Measurements from ENCODE around the gene TPSD1. TPM values are rescaled to one million over a fixed set of nuclear protein-coding genes. Genes with fewer than 3 reads are reported as not detected.
"Not testable (repeated sequence)": the region's sequence is repeated elsewhere in the genome, so short reads cannot be mapped to it uniquely, and the experiment has no call there.

Gene TPSD1
- total RNA-seq, 1 experiment from 2014 or later = not detected

GRCh38 chr16:1281517-1281916 is 25.6 kb downstream of the TPSD1 start:
- DNase-seq (ENCODE audit: low read depth) = no peak

- no peak for DNase-seq (ENCODE audit: low read depth)
Observed at GRCh38 chr16:1282324-1282973, 26.6 kb downstream of the TPSD1 start.

GRCh38 chr16:1283296-1283695 is 27.4 kb downstream of the TPSD1 start:
- no peak for DNase-seq (ENCODE audit: low read depth)

GRCh38 chr16:1283996-1284616 is 28.2 kb downstream of the TPSD1 start:
- DNase-seq (ENCODE audit: low read depth) = no peak

GRCh38 chr16:1285669-1286512 is 30.0 kb downstream of the TPSD1 start:
- no peak for DNase-seq (ENCODE audit: low read depth)

GRCh38 chr16:1286513-1287094 is 30.7 kb downstream of the TPSD1 start:
- no peak for DNase-seq (ENCODE audit: low read depth)

- DNase-seq (ENCODE audit: low read depth) = no peak
Observed at GRCh38 chr16:1287982-1288670, 32.3 kb downstream of the TPSD1 start.

GRCh38 chr16:1288813-1289476 is 33.1 kb downstream of the TPSD1 start:
- DNase-seq (ENCODE audit: low read depth) = no peak

- DNase-seq (ENCODE audit: low read depth) = no peak
Observed at GRCh38 chr16:1289477-1289866, 33.6 kb downstream of the TPSD1 start.

GRCh38 chr16:1290063-1290501 is 34.2 kb downstream of the TPSD1 start:
- DNase-seq (ENCODE audit: low read depth) = no peak

- DNase-seq (ENCODE audit: low read depth) = no peak
Observed at GRCh38 chr16:1290860-1291575, 35.1 kb downstream of the TPSD1 start.

- DNase-seq (ENCODE audit: low read depth) = no peak
Observed at GRCh38 chr16:1291576-1291974, 35.7 kb downstream of the TPSD1 start.

GRCh38 chr16:1292208-1292607 is 36.3 kb downstream of the TPSD1 start:
- DNase-seq (ENCODE audit: low read depth) = not testable (repeated sequence)

- DNase-seq (ENCODE audit: low read depth) = peak; percentile 52
Observed at GRCh38 chr16:1292808-1293207, 36.9 kb downstream of the TPSD1 start.

GRCh38 chr16:1293921-1294656 is 38.2 kb downstream of the TPSD1 start:
- peak; percentile 27 for DNase-seq (ENCODE audit: low read depth)

- DNase-seq (ENCODE audit: low read depth) = no peak
Observed at GRCh38 chr16:1295465-1295864, 39.6 kb downstream of the TPSD1 start.

- DNase-seq (ENCODE audit: low read depth) = not testable (repeated sequence)
Observed at GRCh38 chr16:1296688-1297017, 40.8 kb downstream of the TPSD1 start.

- DNase-seq (ENCODE audit: low read depth) = peak; percentile 87
Observed at GRCh38 chr16:1297018-1297696, 41.3 kb downstream of the TPSD1 start.

GRCh38 chr16:1298406-1298805 is 42.5 kb downstream of the TPSD1 start:
- DNase-seq (ENCODE audit: low read depth) = no peak
